ENCODE measurements around the gene ARFGEF3. TPM values are rescaled to one million over a fixed set of nuclear protein-coding genes. Genes with fewer than 3 reads are reported as not detected.

Gene ARFGEF3
- total RNA-seq, 3 donors from 2014 or later (not counting 1 experiment from before 2014, with no cell fraction given), result 0.05 to 0.09 TPM; not detected in 1

DNA sequence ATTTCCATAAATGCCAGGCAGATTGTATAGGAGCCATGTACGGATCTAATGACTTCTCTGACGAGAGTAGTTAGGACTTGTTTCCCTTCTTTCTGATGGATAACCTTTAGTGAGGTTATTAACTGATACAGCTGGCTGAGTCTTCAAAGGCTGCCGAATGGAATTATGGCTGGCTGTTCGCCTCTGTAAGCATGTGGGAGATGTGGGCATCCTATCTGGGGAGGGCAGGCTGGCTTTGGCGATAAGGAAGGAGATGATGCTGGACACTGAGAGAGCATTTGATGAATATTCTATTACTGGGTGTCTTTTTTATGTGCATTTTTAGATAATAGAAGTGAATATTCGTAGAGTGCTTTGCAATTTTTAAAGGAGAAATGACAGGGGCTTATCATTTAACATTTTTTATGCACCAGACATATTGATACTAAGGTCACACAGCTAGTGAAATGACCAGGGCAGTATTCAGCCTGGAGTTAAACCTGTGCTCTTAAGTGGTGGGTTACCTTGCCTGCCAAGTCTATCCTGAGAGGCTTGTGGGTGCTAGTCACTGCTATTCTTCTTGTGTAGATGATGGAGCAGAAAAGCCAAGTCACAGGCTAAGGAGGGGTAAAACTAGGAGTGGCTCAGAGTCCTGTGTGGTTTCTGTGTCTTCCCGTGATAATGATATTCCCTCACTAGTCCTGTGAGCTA, 53.5 kb downstream of the ARFGEF3 start:
- H3K9me3 ChIP-seq (ENCODE audit: control insufficient read depth, insufficient read depth, low read length), result no peaks in the 10 kb centered on the region
- H3K27ac Mint-ChIP-seq, result no peak overlapping the region
- H3K4me3 ChIP-seq (ENCODE audit: low read length), result no peak overlapping the region
- H3K4me3 Mint-ChIP-seq, result no peak overlapping the region
- peaks cover 15 to 40% of the 10 kb centered on the region in 2 donors for H3K27me3 Mint-ChIP-seq (ENCODE audit: low read depth in 2 of 2)
- no peak for ATAC-seq
- no peak for DNase-seq
- H3K4me1 Mint-ChIP-seq, result no peaks in the 10 kb centered on the region
- no peaks in the 10 kb centered on the region for H3K36me3 ChIP-seq (ENCODE audit: control insufficient read depth, insufficient read depth, low read length)
- WGBS (ENCODE audit: insufficient coverage), result 81% methylated on average over 7 of the region's 7 CpGs
- H3K27me3 ChIP-seq (ENCODE audit: control insufficient read depth, insufficient read depth, low read length), result peaks cover 2% of the 10 kb centered on the region
- no peaks in the 10 kb centered on the region for H3K4me1 ChIP-seq (ENCODE audit: control insufficient read depth, insufficient read depth, low read length)
- H3K9me3 Mint-ChIP-seq, result no peaks in the 10 kb centered on the region
- no peak overlapping the region for H3K27ac ChIP-seq (ENCODE audit: low read length)
- no peaks in the 10 kb centered on the region for H3K36me3 Mint-ChIP-seq
- intact Hi-C loops (cut with micrococcal nuclease), result no loop called here
- TF ChIP-seq, protein P1, sequence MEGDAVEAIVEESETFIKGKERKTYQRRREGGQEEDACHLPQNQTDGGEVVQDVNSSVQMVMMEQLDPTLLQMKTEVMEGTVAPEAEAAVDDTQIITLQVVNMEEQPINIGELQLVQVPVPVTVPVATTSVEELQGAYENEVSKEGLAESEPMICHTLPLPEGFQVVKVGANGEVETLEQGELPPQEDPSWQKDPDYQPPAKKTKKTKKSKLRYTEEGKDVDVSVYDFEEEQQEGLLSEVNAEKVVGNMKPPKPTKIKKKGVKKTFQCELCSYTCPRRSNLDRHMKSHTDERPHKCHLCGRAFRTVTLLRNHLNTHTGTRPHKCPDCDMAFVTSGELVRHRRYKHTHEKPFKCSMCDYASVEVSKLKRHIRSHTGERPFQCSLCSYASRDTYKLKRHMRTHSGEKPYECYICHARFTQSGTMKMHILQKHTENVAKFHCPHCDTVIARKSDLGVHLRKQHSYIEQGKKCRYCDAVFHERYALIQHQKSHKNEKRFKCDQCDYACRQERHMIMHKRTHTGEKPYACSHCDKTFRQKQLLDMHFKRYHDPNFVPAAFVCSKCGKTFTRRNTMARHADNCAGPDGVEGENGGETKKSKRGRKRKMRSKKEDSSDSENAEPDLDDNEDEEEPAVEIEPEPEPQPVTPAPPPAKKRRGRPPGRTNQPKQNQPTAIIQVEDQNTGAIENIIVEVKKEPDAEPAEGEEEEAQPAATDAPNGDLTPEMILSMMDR (IDR thresholded peaks at IDR 0.05), result no peak

DNA sequence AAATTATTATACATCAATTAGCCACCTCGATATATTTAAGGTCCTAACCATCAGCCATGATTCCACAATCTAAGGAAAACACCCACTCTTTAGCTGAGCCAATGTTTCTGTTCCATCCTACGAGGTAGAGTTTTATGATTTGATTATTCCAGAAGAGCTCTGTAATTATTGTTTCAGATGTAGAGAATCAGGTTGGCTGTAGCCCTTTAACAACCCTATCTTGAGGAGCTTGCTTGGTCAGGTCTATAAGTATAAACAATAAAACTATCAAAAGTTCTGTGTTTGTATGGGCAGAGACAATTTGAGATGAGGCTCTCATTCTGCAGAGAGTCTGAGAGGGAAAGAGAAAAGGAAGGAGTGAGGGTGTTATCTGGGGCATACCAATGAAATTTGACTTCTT, 56.7 kb downstream of the ARFGEF3 start, which contains the start of gene PBOV1:
TSS of gene PBOV1 (minus strand) at position 43 of the 400 bp plus-strand sequence. CDS start 96 bp downstream, outside the sequence.
- H3K9me3 Mint-ChIP-seq, result no peaks in the 10 kb centered on the region
- no CpG with 5 or more reads among the region's 2 CpGs for WGBS (ENCODE audit: insufficient coverage)
- TF ChIP-seq, protein P1 (IDR thresholded peaks at IDR 0.05), result no peak
- DNase-seq (no peak), ATAC-seq (no peak)
- Histone ChIP-seq H3K9me3 (ENCODE audit: control insufficient read depth, insufficient read depth, low read length) (no peaks in the 10 kb centered on the region), H3K27me3 (ENCODE audit: control insufficient read depth, insufficient read depth, low read length) (peaks cover 2% of the 10 kb centered on the region), H3K27ac (ENCODE audit: low read length) (no peak within 1 kb of the TSS), H3K4me3 (ENCODE audit: low read length) (no peak within 1 kb of the TSS), H3K4me1 (ENCODE audit: control insufficient read depth, insufficient read depth, low read length) (no peaks in the 10 kb centered on the region), H3K36me3 (ENCODE audit: control insufficient read depth, insufficient read depth, low read length) (no peaks in the 10 kb centered on the region)
- H3K36me3 Mint-ChIP-seq, result no peaks in the 10 kb centered on the region
- peaks cover 17 to 40% of the 10 kb centered on the region in 2 donors for H3K27me3 Mint-ChIP-seq (ENCODE audit: low read depth in 2 of 2)
- intact Hi-C loops (cut with micrococcal nuclease), result no loop called here
- no peak within 1 kb of the TSS for H3K27ac Mint-ChIP-seq
- H3K4me3 Mint-ChIP-seq, result no peak within 1 kb of the TSS
- no peaks in the 10 kb centered on the region for H3K4me1 Mint-ChIP-seq

DNA sequence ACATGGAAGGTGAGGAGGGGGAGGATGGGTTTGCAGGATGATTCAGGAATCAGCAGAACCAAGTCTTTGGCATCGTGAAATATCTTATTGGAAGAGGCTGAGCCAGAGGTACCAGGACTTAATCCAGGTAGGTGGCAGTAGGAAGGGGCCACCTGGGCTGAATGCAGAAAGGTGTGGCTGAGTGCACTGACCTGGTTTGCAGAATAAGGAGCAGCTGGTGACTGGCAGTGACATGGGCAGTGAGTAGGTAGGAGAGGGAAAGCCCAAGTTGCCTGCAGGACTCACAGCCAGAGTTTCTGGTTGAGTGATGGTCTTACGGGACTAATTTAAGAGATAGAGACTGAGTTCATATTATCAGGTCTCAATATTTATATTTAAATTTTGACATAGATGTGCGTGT, 57.7 kb downstream of the ARFGEF3 start:
- DNase-seq (no peak), ATAC-seq (no peak)
- no peak overlapping the region for H3K27ac Mint-ChIP-seq
- H3K9me3 ChIP-seq (ENCODE audit: control insufficient read depth, insufficient read depth, low read length), result no peaks in the 10 kb centered on the region
- 76% methylated on average over 1 of the region's 3 CpGs for WGBS (ENCODE audit: insufficient coverage)
- intact Hi-C loops (cut with micrococcal nuclease), result no loop called here
- no peak overlapping the region for H3K4me3 Mint-ChIP-seq
- TF ChIP-seq, protein P1 (IDR thresholded peaks at IDR 0.05), result no peak
- H3K27me3 Mint-ChIP-seq (ENCODE audit: low read depth in 2 of 2), result peaks cover 17 to 36% of the 10 kb centered on the region in 2 donors
- H3K4me1 Mint-ChIP-seq, result no peaks in the 10 kb centered on the region
- H3K4me1 ChIP-seq (ENCODE audit: control insufficient read depth, insufficient read depth, low read length), result no peaks in the 10 kb centered on the region
- H3K27me3 ChIP-seq (ENCODE audit: control insufficient read depth, insufficient read depth, low read length), result peaks cover 2% of the 10 kb centered on the region
- no peaks in the 10 kb centered on the region for H3K9me3 Mint-ChIP-seq
- no peak overlapping the region for H3K4me3 ChIP-seq (ENCODE audit: low read length)
- H3K36me3 Mint-ChIP-seq, result no peaks in the 10 kb centered on the region
- H3K27ac ChIP-seq (ENCODE audit: low read length), result no peak overlapping the region
- H3K36me3 ChIP-seq (ENCODE audit: control insufficient read depth, insufficient read depth, low read length), result no peaks in the 10 kb centered on the region

DNA sequence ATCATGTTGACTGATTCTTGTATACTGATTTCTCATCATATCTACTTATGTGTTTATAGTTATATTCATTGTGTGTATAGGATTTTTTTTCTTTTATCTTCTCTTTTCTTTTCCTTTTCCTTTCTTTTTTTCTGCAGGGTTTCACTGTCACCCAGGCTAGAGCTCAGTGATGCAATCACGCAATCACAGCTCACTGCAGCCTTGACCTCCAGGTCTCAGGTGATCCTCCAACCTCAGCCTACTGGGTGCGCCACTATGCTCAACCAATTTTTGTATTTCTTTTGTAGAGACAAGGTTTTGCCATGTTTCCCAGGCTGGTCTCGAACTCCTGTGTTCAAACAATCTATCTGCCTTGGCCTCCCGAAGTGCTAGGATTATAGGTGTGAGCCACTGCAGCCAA, 58.2 kb downstream of the ARFGEF3 start:
- Histone ChIP-seq H3K4me1 (ENCODE audit: control insufficient read depth, insufficient read depth, low read length) (no peaks in the 10 kb centered on the region), H3K27me3 (ENCODE audit: control insufficient read depth, insufficient read depth, low read length) (peaks cover 2% of the 10 kb centered on the region), H3K36me3 (ENCODE audit: control insufficient read depth, insufficient read depth, low read length) (no peaks in the 10 kb centered on the region), H3K9me3 (ENCODE audit: control insufficient read depth, insufficient read depth, low read length) (no peaks in the 10 kb centered on the region), H3K4me3 (ENCODE audit: low read length) (no peak overlapping the region), H3K27ac (ENCODE audit: low read length) (no peak overlapping the region)
- H3K4me1 Mint-ChIP-seq, result no peaks in the 10 kb centered on the region
- H3K27ac Mint-ChIP-seq, result no peak overlapping the region
- intact Hi-C loops (cut with micrococcal nuclease), result no loop called here
- H3K27me3 Mint-ChIP-seq (ENCODE audit: low read depth in 2 of 2), result peaks cover 17 to 31% of the 10 kb centered on the region in 2 donors
- TF ChIP-seq, protein P1 (IDR thresholded peaks at IDR 0.05), result no peak
- no peak for ATAC-seq
- no peaks in the 10 kb centered on the region for H3K9me3 Mint-ChIP-seq
- H3K36me3 Mint-ChIP-seq, result no peaks in the 10 kb centered on the region
- 93% methylated on average over 4 of the region's 4 CpGs for WGBS (ENCODE audit: insufficient coverage)
- no peak overlapping the region for H3K4me3 Mint-ChIP-seq
- DNase-seq, result no peak

Data from natural killer cell (primary cell).